Measurements from ENCODE around the gene DNALI1.
"Not testable (repeated sequence)": the region's sequence is repeated elsewhere in the genome, so short reads cannot be mapped to it uniquely, and the experiment has no call there.

The DNALI1 gene

DNA sequence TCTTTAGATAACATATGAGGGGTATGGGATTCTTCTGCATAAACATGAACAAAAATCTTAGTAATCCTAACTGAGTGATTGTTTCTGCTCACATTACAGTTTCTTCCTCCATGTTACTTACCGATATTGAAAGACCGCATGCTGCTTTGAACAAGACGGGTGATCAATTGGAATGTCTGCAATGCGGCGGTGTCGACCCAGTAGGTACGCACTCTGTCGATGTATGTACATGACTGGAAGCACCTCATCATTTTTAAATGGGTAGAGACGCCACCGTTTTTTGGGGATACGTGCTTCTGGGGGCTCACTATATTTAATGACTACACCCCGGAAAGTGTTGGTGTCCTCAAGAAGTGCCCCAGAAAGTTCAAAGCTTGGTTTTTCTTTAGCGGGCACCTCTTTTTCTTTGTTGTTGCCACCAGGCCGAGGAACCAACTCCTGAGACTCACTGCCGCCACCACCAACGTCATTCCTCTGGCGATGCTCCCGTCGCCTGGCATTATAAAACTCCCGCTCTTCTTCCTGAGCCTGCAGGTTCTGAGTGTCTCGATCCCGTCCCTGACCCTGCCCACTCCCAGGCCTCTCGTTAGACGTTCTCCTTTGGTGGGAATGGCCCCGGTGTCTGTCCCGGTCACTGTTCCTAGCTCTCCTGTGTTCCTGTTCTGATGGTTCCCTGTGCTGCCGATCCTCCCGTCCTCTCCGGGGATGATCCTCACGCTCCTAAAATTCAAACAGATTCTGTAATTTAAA, 16.5 kb upstream of the DNALI1 start:
- H3K4me3 Mint-ChIP-seq, result no peak overlapping the region
- no peaks in the 10 kb centered on the region for H3K27me3 Mint-ChIP-seq

DNA sequence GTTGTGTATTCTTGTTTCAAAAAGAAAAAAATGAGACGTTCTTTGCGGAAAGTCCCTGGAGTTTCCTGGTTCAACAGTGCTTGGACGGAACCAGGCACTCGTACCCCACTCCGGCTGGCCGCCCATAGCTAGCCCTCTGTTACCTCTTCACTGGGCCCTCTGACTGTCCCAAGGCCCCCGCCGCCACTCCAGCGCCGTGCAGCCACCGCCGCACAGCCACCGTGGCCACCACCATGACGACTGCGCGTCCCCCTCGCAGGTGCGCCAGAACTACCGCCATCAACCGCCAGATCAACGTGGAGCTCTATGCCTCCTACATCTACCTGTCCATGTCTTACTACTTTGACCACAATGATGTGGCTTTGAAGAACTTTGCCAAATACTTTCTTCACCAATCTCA, 12.2 kb upstream of the DNALI1 start:
- peak overlapping the region; percentile 23 for H3K27ac Mint-ChIP-seq
- peaks cover 24% of the 10 kb centered on the region for H3K36me3 Mint-ChIP-seq

More for the DNA sequence above, 16.5 kb upstream of the DNALI1 start:
- Mint-ChIP-seq H3K4me1 (peaks cover 9% of the 10 kb centered on the region), H3K36me3 (peaks cover 24% of the 10 kb centered on the region), H3K27ac (no peak overlapping the region), H3K9me3 (no peaks in the 10 kb centered on the region)

DNA sequence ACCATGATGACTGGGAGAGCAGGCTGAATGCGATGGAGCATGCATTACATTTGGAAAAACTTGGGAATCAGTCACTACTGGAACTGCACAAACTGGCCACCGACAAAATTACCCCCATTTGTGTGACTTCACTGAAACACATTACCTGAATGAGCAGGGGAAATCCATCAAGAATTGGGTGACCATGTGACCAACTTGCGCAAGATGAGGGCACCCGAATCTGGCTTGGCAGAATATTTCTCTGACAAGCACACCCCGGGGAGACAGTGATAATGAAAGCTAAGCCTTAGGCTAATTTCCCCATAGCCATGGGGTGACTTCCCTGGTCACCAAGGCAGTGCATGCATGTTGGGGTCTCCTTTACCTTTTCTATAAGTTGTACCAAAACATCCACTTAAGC, 11.7 kb upstream of the DNALI1 start:
- Mint-ChIP-seq H3K27ac (no peak overlapping the region), H3K27me3 (no peaks in the 10 kb centered on the region), H3K4me3 (no peak overlapping the region), H3K9me3 (no peaks in the 10 kb centered on the region), H3K36me3 (peaks cover 26% of the 10 kb centered on the region), H3K4me1 (peaks cover 22% of the 10 kb centered on the region)

More for the DNA sequence above, 12.2 kb upstream of the DNALI1 start:
- Mint-ChIP-seq H3K9me3 (no peaks in the 10 kb centered on the region), H3K4me1 (peaks cover 17% of the 10 kb centered on the region), H3K4me3 (no peak overlapping the region), H3K27me3 (no peaks in the 10 kb centered on the region)

DNA sequence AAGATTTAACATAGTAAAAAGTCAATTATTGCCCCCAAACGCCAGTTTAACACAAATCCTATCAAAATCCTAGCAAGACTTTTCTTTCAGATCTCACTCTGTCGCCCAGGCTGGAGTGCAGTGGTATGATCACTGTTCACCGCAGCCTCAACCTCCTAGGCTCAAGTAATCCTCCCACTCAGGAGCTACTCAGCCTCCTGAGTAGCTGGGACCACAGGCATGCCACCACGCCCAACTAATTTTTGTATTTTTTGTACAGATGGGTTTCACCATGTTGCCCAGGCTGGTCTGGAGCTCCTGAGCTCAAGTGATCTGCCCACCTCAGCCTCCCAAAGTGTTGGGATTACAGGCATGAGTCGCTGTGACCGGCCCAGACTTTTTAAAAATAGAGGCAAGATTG, 7.4 kb upstream of the DNALI1 start:
- Mint-ChIP-seq H3K27ac (peak overlapping the region; percentile 65), H3K4me1 (peaks cover 53% of the 10 kb centered on the region), H3K4me3 (no peak overlapping the region), H3K27me3 (no peaks in the 10 kb centered on the region), H3K36me3 (peaks cover 20% of the 10 kb centered on the region), H3K9me3 (no peaks in the 10 kb centered on the region)

DNA sequence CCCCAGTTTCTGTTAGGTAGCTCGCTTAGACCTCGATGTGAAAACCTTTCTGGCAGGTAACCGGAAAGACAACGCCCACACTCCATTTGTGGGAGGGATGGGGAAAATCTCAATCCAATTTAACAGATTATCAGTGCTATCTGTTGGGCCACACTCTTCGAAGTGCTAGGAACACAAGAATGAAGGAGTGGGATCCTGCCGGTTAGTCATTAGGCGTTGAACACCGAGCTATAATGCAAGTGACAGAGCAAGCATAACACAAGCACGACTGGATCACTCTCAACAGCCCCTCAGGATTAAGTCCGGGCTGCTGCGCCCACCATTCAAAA, 3.2 kb upstream of the DNALI1 start:
- Mint-ChIP-seq H3K27ac (peak overlapping the region; percentile 94), H3K4me1 (peaks cover 46% of the 10 kb centered on the region), H3K27me3 (no peaks in the 10 kb centered on the region), H3K9me3 (no peaks in the 10 kb centered on the region), H3K36me3 (peaks cover 9% of the 10 kb centered on the region), H3K4me3 (peak overlapping the region; percentile 95)

DNA sequence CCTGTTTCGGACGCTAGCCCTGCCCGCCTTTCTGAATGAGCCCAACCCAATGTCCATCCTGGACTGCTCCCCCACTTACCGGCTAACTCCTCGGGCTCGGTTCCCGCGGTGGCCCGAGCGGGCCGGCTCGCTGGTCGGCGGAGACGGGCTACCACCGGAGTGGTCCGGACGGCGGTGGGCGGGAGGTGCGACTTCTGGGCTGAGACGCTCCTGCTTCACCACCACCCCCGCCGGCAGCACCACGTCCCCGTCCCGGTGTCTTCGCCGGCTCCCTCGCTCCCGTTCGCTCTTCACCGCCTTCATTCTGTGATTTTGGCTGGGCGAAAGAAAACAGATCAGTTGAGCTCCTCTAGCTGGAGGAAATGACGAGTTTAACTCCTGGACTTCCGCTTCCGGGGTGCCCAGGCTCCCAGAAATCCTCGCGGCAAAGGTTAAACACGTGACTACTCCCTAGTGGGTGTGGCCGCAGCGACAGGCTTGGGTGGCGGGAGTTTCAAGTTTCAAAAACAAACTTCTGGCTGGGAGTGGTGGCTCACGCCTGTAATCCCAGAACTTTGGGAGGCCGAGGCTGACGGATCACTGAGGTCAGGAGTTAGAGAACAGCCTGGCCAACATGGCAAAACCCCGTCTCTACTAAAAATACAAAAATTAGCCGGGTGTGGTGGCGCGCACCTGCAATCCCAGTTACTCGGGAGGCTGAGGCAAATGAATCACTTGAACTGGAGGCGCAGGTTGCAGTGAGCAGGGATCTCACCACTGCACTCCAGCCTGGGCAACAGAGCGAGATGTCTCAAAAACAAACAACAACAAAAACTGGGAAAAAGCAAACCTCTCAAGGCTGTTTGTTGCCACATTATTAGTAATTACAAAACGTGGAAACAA, 2.6 kb upstream of the DNALI1 start, which contains the start of gene SNIP1:
Gene SNIP1, minus strand, starts transcription at position 367 of the 882 bp plus-strand sequence. Its CDS starts 64 bp downstream, at position 303.
- Mint-ChIP-seq H3K27me3 (no peaks in the 10 kb centered on the region), H3K4me1 (peaks cover 40% of the 10 kb centered on the region), H3K27ac (peak within 1 kb of the TSS; percentile 94), H3K4me3 (peak within 1 kb of the TSS; percentile 95), H3K36me3 (peaks cover 6% of the 10 kb centered on the region), H3K9me3 (no peaks in the 10 kb centered on the region)

DNA sequence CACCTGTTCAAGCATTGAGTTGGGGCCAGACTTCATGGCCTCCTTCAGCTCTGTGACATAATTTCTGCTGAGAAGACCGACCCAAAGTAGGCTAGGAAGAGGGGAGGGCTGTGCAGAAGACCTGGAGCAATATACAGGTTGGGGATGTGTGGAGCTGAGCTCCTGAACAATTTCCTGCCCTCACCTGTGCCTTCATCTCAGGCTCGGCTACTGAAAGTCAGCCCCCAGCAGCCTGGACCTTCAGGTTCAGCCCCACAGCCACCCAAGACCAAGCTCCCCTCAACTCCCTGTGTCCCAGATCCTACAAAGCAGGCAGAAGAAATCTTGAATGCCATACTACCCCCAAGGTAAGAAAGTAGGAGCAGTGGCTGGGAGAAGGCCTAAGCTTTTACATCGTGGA, 662 bp downstream of the DNALI1 start:
- Mint-ChIP-seq H3K36me3 (no peaks in the 10 kb centered on the region), H3K4me1 (peaks cover 12% of the 10 kb centered on the region), H3K4me3 (no peak overlapping the region), H3K27ac (no peak overlapping the region), H3K27me3 (no peaks in the 10 kb centered on the region), H3K9me3 (no peaks in the 10 kb centered on the region)

DNA sequence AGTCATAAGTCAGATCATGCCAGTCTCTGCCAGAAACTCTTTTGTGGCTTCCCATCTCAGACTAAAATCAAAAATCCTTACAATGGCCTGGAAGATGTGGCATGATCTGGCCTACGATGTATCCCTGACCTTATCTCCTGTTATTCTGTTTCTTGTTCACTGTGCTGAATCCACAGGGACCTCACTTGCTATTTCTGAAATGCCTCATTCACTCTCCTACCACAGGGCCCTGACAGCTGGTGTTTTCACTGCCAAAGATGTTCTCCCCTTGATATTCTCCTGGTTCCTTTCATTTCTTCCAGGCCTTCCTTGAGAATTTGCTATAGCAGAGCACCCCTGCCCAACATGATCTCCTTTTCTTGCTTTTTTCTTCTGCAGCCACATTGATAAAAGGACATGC, 1.7 kb downstream of the DNALI1 start:
- no peak overlapping the region for H3K27ac Mint-ChIP-seq
- no peaks in the 10 kb centered on the region for H3K27me3 Mint-ChIP-seq
- no peak overlapping the region for H3K4me3 Mint-ChIP-seq
- H3K9me3 Mint-ChIP-seq, result no peaks in the 10 kb centered on the region
- peaks cover 2% of the 10 kb centered on the region for H3K4me1 Mint-ChIP-seq
- H3K36me3 Mint-ChIP-seq, result no peaks in the 10 kb centered on the region

DNA sequence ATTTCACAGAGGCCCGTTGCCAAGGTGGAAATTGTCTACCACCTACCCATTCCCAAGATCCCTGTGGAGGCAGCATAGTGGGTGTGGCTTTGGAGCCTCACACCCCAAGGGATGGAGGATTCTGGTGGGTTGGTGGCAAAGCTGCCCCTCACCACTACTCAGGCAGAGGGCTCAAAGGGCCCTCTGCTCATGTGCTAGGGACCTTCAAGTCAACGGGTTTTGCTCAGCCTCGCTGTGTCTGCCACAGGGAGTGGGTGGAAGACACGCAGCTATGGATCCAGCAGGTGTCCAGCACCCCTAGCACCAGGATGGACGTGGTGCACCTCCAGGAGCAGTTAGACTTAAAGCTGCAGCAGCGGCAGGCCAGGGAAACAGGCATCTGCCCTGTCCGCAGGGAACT, 2.3 kb downstream of the DNALI1 start:
- H3K4me1 Mint-ChIP-seq, result no peaks in the 10 kb centered on the region
- H3K4me3 Mint-ChIP-seq, result no peak overlapping the region
- H3K27me3 Mint-ChIP-seq, result no peaks in the 10 kb centered on the region
- no peak overlapping the region for H3K27ac Mint-ChIP-seq
- H3K36me3 Mint-ChIP-seq, result no peaks in the 10 kb centered on the region
- H3K9me3 Mint-ChIP-seq, result no peaks in the 10 kb centered on the region

DNA sequence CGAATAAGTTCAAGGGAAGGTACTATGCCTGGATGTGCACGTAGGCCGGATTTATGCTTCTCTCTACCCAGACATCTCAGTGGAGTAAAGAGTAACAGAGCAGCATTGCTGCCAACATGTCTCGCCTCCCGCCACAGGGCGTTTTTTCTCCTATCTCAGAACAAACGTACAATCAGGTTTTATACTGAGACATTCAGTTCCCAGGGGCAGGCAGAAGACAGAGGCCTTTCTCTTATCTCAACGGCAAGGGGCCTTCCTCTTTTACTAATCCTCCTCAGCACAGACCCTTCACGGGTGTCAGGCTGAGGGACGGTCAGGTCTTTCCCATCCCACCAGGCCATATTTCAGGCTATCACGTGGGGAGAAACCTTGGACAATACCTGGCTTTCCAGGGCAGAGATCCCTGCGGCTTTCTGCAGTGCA, 3.2 kb downstream of the DNALI1 start:
- H3K9me3 Mint-ChIP-seq, H3K4me1 Mint-ChIP-seq, H3K36me3 Mint-ChIP-seq, H3K4me3 Mint-ChIP-seq, H3K27me3 Mint-ChIP-seq, H3K27ac Mint-ChIP-seq: not testable (repeated sequence)

DNA sequence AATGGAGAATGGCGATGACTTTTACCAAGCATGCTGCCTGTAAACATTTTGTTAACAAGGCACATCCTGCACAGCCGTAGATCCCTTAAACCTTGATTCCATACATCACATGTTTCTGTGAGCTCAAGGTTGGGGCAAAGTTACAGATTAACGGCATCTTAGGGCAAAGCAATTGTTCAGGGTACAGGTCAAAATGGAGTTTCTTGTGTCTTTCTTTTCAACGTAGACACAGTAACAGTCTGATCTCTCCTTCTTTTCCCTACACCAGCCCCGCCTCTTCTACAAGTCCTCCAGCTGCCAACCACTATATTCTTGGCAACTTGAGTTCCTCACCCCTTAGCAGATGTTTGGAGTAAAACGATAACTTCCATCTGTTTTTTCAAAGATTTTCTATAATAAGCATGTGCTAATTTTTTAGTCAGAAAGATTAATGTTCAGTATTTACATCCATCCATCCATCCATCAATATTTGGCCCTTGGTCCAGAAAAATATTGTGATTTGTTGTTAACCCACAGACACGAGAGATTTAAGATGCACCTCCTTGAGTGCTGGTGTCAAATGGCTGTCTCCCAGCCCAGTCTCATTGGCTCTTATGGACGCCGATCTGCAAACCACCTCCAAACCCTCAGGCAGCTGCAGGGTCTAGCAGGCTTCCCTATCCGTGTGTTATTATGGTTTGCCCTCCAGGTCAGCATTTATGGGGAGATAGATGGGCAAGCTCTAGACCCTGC, 3.8 kb downstream of the DNALI1 start:
- H3K4me3 Mint-ChIP-seq, result no peak overlapping the region
- no peaks in the 10 kb centered on the region for H3K27me3 Mint-ChIP-seq
- no peaks in the 10 kb centered on the region for H3K9me3 Mint-ChIP-seq
- peak overlapping the region; percentile 63 for H3K27ac Mint-ChIP-seq
- no peaks in the 10 kb centered on the region for H3K36me3 Mint-ChIP-seq
- H3K4me1 Mint-ChIP-seq, result no peaks in the 10 kb centered on the region

DNA sequence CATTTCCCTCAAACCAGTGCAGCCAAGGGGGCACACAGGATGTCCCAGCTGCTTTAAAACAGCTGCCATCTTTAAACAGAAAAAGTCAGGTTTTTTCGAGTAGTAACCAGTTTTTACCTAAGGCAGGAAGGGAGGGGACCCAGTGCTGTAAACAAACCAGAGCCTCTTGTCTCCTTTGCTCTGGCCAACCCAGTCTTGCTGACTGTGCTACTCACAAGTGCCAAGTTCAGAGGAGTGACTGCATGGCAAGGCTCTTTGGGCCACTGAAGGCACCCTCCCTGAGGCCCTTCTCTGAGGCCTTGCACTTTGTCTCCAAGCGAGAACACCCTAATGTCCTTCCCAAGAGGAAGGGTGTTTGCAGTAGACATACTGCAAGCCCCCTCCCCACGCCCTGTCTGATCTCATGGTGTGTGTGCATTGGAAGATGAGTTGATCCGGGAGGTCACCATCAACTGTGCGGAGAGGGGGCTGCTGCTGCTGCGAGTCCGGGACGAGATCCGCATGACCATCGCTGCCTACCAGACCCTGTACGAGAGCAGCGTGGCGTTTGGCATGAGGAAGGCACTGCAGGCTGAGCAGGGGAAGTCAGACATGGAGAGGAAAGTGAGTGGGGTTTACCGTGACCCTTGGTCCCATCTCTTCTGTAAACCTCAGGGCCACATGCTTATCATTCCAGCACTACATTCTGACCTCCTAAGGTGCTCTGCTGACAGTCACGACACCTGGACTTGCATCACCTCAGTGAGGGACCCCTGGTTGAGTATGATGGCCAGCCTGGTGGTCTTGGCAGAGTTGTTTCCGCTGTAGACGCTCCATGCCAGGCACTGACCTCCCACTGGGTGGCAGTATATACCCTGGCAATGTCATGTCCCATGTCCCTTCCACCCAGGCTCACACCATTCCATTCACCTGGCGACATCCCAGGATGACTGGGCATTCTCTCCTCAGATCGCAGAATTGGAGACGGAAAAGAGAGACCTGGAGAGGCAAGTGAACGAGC, 4.7 kb downstream of the DNALI1 start:
- Mint-ChIP-seq H3K27ac (peak overlapping the region; percentile 63), H3K4me3 (no peak overlapping the region), H3K27me3 (no peaks in the 10 kb centered on the region), H3K9me3 (no peaks in the 10 kb centered on the region), H3K4me1 (no peaks in the 10 kb centered on the region), H3K36me3 (no peaks in the 10 kb centered on the region)

DNA sequence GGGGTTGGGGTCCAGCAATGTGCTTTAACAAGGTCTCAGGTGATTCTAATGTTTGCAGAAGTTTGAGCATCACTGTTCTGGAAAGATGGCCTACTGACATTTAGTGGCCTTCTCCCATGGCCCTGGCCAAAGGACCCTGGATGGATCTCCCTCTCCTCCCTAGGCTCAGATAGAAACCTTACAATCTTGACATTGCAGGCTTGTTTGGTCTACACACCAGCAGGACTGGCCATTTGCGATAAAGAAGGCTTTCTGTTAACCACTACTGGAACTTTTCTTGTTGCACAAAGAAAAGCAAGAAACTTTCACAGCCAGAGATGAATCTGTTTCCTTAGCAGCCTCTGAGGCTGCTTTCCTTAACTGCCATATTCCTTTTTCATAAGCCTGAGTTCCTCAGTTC, 6.2 kb downstream of the DNALI1 start:
- Mint-ChIP-seq H3K36me3 (peaks cover 7% of the 10 kb centered on the region), H3K4me1 (no peaks in the 10 kb centered on the region), H3K27me3 (no peaks in the 10 kb centered on the region), H3K27ac (no peak overlapping the region), H3K9me3 (no peaks in the 10 kb centered on the region), H3K4me3 (no peak overlapping the region)

DNA sequence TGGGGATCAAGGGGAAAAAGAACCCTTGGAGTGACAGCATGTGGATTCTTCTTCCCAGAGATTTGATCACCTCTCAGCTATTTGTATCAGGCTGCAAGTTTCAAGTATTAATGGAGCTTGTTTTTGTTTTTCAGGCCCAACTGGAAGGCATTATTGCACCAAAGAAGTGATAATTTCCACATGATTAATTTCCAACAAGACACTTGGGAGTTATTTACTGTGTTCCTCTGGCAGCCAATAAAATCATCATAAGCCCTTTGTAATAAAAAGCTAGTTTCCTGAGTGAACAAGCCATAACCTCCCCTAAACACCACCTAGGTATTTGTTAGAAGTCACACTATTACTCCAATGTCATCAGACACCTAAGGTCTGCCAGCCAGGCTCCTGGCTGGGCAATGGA, 8.2 kb downstream of the DNALI1 start:
- Mint-ChIP-seq H3K27ac (no peak overlapping the region), H3K4me1 (no peaks in the 10 kb centered on the region), H3K4me3 (no peak overlapping the region), H3K9me3 (no peaks in the 10 kb centered on the region), H3K36me3 (peaks cover 15% of the 10 kb centered on the region), H3K27me3 (no peaks in the 10 kb centered on the region)

DNA sequence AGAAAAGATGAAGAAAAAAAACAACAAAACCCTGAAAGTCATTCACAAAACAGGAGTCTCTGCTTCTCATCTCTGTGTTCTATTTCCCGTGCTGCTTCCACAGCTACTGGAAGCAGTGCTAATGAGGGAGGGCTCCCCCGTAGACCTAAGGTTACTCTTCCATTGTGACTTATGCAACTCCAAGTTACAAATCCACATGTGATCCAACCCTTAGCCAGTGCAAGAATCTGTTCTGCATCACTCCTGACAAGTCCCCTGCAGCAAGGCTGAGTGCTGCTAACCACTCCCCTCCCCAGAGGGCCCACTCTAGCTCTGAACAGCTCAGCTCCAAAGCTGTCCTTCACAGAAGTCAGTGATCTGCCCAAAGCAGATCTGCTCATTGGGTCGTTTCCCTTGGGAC, 10.3 kb downstream of the DNALI1 start:
- H3K27me3 Mint-ChIP-seq, result no peaks in the 10 kb centered on the region
- H3K4me1 Mint-ChIP-seq, result peaks cover 6% of the 10 kb centered on the region
- H3K9me3 Mint-ChIP-seq, result no peaks in the 10 kb centered on the region
- peaks cover 23% of the 10 kb centered on the region for H3K36me3 Mint-ChIP-seq
- no peak overlapping the region for H3K27ac Mint-ChIP-seq
- H3K4me3 Mint-ChIP-seq, result no peak overlapping the region
